ENCODE results near the gene CACNB4.

CACNB4 gene

GRCh38 chr2:152056418-152056817 lies 42.4 kb downstream of the CACNB4 start:
- Histone ChIP-seq H3K9me2 (replicated peaks; ENCODE audit: low read depth, low read length) (no peaks in the 10 kb centered on the region), H3K4me1 (ENCODE audit: insufficient read depth, low read length, poor library complexity, severe bottlenecking) (peaks cover 16% of the 10 kb centered on the region), H3K4me2 (ENCODE audit: low read depth, low read length, poor library complexity, severe bottlenecking) (no peak overlapping the region), H3K36me3 (ENCODE audit: insufficient read depth, low read length) (no peaks in the 10 kb centered on the region), H3K9me3 (ENCODE audit: insufficient read depth, low read depth, low read length) (peaks cover 5% of the 10 kb centered on the region; the same call in 1 of the 2 replicates), H2AFZ (ENCODE audit: low read length) (no peak overlapping the region), H3K9ac (ENCODE audit: low read depth, low read length, poor library complexity, severe bottlenecking) (no peak overlapping the region), H3K79me2 (ENCODE audit: insufficient read depth, low read length) (no peaks in the 10 kb centered on the region), H3K4me3 (ENCODE audit: low read length, poor library complexity, severe bottlenecking) (no peak overlapping the region), H4K20me1 (ENCODE audit: insufficient read depth, low read length, poor library complexity, severe bottlenecking) (no peaks in the 10 kb centered on the region), H3K27me3 (ENCODE audit: insufficient read depth, low read length, poor library complexity, severe bottlenecking) (no peaks in the 10 kb centered on the region), H3F3A (ENCODE audit: low read depth) (no peaks in the 10 kb centered on the region)
- TF ChIP-seq CTCF (conservative IDR thresholded peaks at IDR 0.05; ENCODE audit: low read length) = no peak
- TF ChIP-seq EZH2phosphoT487 (IDR thresholded peaks at IDR 0.05; ENCODE audit: borderline replicate concordance) = no peak

GRCh38 chr2:152055366-152056108 lies 43.3 kb downstream of the CACNB4 start:
- no peak overlapping the region for H2AFZ ChIP-seq (ENCODE audit: low read length)
- no peaks in the 10 kb centered on the region for H3K27me3 ChIP-seq (ENCODE audit: insufficient read depth, low read length, poor library complexity, severe bottlenecking)
- no peaks in the 10 kb centered on the region for H4K20me1 ChIP-seq (ENCODE audit: insufficient read depth, low read length, poor library complexity, severe bottlenecking)
- no peaks in the 10 kb centered on the region for H3K79me2 ChIP-seq (ENCODE audit: insufficient read depth, low read length)
- no peak overlapping the region for H3K4me2 ChIP-seq (ENCODE audit: low read depth, low read length, poor library complexity, severe bottlenecking)
- no peaks in the 10 kb centered on the region for H3K9me2 ChIP-seq (replicated peaks; ENCODE audit: low read depth, low read length)
- TF ChIP-seq EZH2phosphoT487 (IDR thresholded peaks at IDR 0.05; ENCODE audit: borderline replicate concordance) (no peak), CTCF (conservative IDR thresholded peaks at IDR 0.05; ENCODE audit: low read length) (no peak)
- H3K4me1 ChIP-seq (ENCODE audit: insufficient read depth, low read length, poor library complexity, severe bottlenecking) = peaks cover 19% of the 10 kb centered on the region
- H3K36me3 ChIP-seq (ENCODE audit: insufficient read depth, low read length) = no peaks in the 10 kb centered on the region
- no peaks in the 10 kb centered on the region for H3F3A ChIP-seq (ENCODE audit: low read depth)
- no peak overlapping the region for H3K9ac ChIP-seq (ENCODE audit: low read depth, low read length, poor library complexity, severe bottlenecking)
- H3K9me3 ChIP-seq (ENCODE audit: insufficient read depth, low read depth, low read length) = peaks cover 5% of the 10 kb centered on the region; the same call in 1 of the 2 replicates
- no peak overlapping the region for H3K4me3 ChIP-seq (ENCODE audit: low read length, poor library complexity, severe bottlenecking)

GRCh38 chr2:152054593-152054992 lies 44.3 kb downstream of the CACNB4 start:
- Histone ChIP-seq H3K9me2 (replicated peaks; ENCODE audit: low read depth, low read length) (no peaks in the 10 kb centered on the region), H3F3A (ENCODE audit: low read depth) (no peaks in the 10 kb centered on the region), H3K4me2 (ENCODE audit: low read depth, low read length, poor library complexity, severe bottlenecking) (no peak overlapping the region), H3K27me3 (ENCODE audit: insufficient read depth, low read length, poor library complexity, severe bottlenecking) (no peaks in the 10 kb centered on the region), H4K20me1 (ENCODE audit: insufficient read depth, low read length, poor library complexity, severe bottlenecking) (no peaks in the 10 kb centered on the region), H2AFZ (ENCODE audit: low read length) (no peak overlapping the region), H3K9me3 (ENCODE audit: insufficient read depth, low read depth, low read length) (peaks cover 5% of the 10 kb centered on the region; the same call in 1 of the 2 replicates), H3K36me3 (ENCODE audit: insufficient read depth, low read length) (no peaks in the 10 kb centered on the region), H3K9ac (ENCODE audit: low read depth, low read length, poor library complexity, severe bottlenecking) (no peak overlapping the region), H3K79me2 (ENCODE audit: insufficient read depth, low read length) (no peaks in the 10 kb centered on the region), H3K4me1 (ENCODE audit: insufficient read depth, low read length, poor library complexity, severe bottlenecking) (peaks cover 29% of the 10 kb centered on the region), H3K4me3 (ENCODE audit: low read length, poor library complexity, severe bottlenecking) (no peak overlapping the region)
- TF ChIP-seq CTCF (conservative IDR thresholded peaks at IDR 0.05; ENCODE audit: low read length) (no peak), EZH2phosphoT487 (IDR thresholded peaks at IDR 0.05; ENCODE audit: borderline replicate concordance) (no peak)

Data from Loucy (cell line).